Thyroid gland (tissue), 4 donors: ENCODE measurements around the gene SHQ1. TPM values are rescaled to one million over a fixed set of nuclear protein-coding genes. Genes with fewer than 3 reads are reported as not detected.

ENCODE experiments used
- DNase-seq, 2 donors: peaks; one replicate each; pipeline ENCODE4 v3.0.0-alpha.2; 2019
- H3K27ac ChIP-seq, 3 donors: fragments of 200-600 bp; sonication (generic); 1 replicate in 2 of 3; 2 replicates in 1 of 3; pipeline ENCODE4 v1.5.1; 2016 to 2019; ENCODE audit warnings: mild to moderate bottlenecking in 1 of 3, moderate library complexity in 1 of 3
- H3K27me3 ChIP-seq: fragments of 200-600 bp; sonication (generic); one replicate; pipeline ENCODE4 v1.5.1; 2019
- H3K36me3 ChIP-seq, 2 donors: fragments of 200-600 bp; sonication (generic); one replicate each; pipeline ENCODE4 v1.5.1; 2016 to 2019
- H3K4me1 ChIP-seq, 2 donors: fragments of 200-600 bp; sonication (generic); one replicate each; pipeline ENCODE4 v1.5.1; 2017 to 2019
- H3K4me3 ChIP-seq, 3 donors: fragments of 200-600 bp; sonication (generic); replicated peaks in 1 of 3; 1 replicate in 2 of 3; 2 replicates in 1 of 3; pipeline ENCODE4 v1.5.1; 2016; ENCODE audit warnings: mild to moderate bottlenecking in 1 of 3
- H3K9me3 ChIP-seq: fragments of 200-600 bp; sonication (generic); one replicate; pipeline ENCODE4 v1.5.1; 2017
- CTCF ChIP-seq, 6 experiments: fragments of 200-600 bp in 3 of 6; fragments of 450-650 bp in 3 of 6; sonication (generic) in 3 of 6; IDR thresholded peaks; one replicate each; pipeline ENCODE4 v1.5.1; 2016 to 2019; ENCODE audit warnings: antibody characterized with exemption in 6 of 6, mild to moderate bottlenecking in 2 of 6, inconsistent platforms in 1 of 6, moderate library complexity in 1 of 6
- POLR2A ChIP-seq, 2 donors: fragments of 450-650 bp; IDR thresholded peaks; one replicate each; pipeline ENCODE4 v1.6.1; 2017; ENCODE audit warnings: antibody characterized with exemption in 2 of 2, mild to moderate bottlenecking in 2 of 2, moderate library complexity in 1 of 2
- WGBS, 2 donors: methylation state at CpG; one replicate each; pipeline ENCODE4 v1.1.5; 2017; 5-methylcytosine and 5-hydroxymethylcytosine counted together
- intact Hi-C: fragments of 100-400 bp; cut with DNase I; formaldehyde crosslinking; loops from one replicate; pipeline ENCODE4 v1.15.1; 2023
- total RNA-seq, 4 donors: library from RNA; depleted of rRNA; stranded (reverse); fragments of >200 nt; gene quantifications; one replicate each; pipeline ENCODE4 v1.2.3, GENCODE V29; 2016

SHQ1 gene
- total RNA-seq, 4 donors from 2014 or later = 17.7 to 33.7 (median 26.3) TPM

- Histone ChIP-seq H3K9me3 (no peaks in the 10 kb centered on the region), H3K36me3 (no peaks in the 10 kb centered on the region), H3K4me3 (no peak overlapping the region), H3K4me1 (no peaks in the 10 kb centered on the region), H3K27me3 (no peaks in the 10 kb centered on the region), H3K27ac (no peak overlapping the region)
- intact Hi-C loops = no loop called here
- 96 to 100% methylated on average over 2 of the region's 2 CpGs for whole genome bisulfite sequencing, 2 donors
- no peak for DNase-seq
- TF ChIP-seq CTCF (IDR thresholded peaks at IDR 0.05) = no peak
- TF ChIP-seq POLR2A (IDR thresholded peaks at IDR 0.05) = no peak
These were observed 93.7 kb downstream of the SHQ1 start for GRCh38 chr3:72754582-72754981.

DNA sequence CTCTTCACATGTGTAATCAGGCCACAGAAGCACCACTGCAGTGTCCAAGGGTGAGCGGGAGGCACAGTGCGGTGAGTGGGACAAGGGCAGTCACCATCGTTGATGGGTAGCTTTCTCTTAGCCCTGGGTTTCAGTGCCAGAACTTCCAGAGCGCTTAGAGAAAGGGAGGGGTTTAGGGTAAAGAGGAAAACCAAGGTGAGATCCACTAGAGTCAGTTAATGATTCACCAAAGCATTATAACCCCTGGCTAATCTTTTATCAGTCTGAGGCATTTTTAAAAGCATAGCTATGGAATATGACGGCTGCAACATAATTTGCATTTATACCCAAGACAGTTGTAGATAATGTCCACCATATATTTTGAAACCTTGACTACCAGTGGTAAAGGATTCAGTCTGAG, 94.8 kb downstream of the SHQ1 start:
- intact Hi-C loops = no loop called here
- no peak overlapping the region for H3K4me3 ChIP-seq
- H3K36me3 ChIP-seq = no peaks in the 10 kb centered on the region
- H3K4me1 ChIP-seq = no peaks in the 10 kb centered on the region
- DNase-seq = no peak
- 87 to 92% methylated on average over 5 of the region's 5 CpGs for WGBS, 2 donors
- H3K27ac ChIP-seq = no peak overlapping the region
- H3K9me3 ChIP-seq = no peaks in the 10 kb centered on the region
- TF ChIP-seq CTCF (IDR thresholded peaks at IDR 0.05) = no peak
- no peaks in the 10 kb centered on the region for H3K27me3 ChIP-seq

DNA sequence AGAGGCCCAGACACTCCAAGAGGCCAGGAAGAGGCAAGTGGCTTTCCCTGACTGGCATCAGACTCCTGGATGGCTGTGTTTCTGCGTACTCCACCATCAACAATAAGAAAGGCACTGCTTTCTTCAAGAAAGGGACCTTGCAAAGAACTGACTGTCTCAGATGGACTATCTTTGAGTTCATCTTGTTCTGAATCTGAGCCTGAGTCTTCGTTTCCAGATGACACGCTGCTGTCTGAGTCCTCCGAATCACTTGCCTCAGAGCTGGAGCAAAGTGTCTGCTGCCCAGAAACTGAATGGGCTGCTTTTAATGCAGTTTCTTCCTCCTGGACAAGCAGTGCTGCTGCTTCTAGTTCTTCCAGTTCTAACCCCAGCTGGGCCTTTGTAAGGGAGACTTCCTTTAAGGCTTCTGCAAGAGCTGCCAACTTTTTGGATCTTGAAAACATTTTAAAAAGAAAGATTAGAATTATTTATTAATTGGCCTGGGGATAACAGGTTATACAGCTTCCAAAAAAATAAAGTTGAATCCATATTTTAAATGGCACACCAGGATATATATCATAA, 97.8 kb downstream of the SHQ1 start:
- Histone ChIP-seq H3K4me3 (no peak overlapping the region), H3K27ac (no peak overlapping the region), H3K36me3 (no peaks in the 10 kb centered on the region), H3K27me3 (no peaks in the 10 kb centered on the region), H3K4me1 (peaks cover 6 to 8% of the 10 kb centered on the region in 2 donors), H3K9me3 (no peaks in the 10 kb centered on the region)
- DNase-seq = no peak
- intact Hi-C loops = no loop called here
- TF ChIP-seq CTCF (IDR thresholded peaks at IDR 0.05) (no peak), POLR2A (IDR thresholded peaks at IDR 0.05) (no peak)
- 89 to 93% methylated on average over 4 of the region's 4 CpGs for WGBS, 2 donors

DNA sequence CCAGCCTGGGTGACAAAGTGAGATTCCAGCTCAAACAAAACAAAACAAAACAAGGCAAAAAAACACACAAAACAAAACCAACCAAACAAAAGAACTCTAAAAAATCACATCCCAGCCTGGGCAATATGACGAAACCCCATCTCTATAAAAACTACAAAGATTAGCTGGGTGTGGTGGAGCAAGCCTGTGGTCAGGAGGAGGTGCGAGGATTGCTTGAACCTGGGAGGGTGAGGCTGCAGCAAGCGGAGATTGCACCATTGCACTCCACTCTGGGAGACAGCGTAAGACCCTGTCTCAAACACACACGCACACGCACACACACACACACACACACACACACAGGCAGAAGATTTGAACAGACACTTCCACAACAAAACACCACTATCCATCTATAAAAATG, 99.6 kb downstream of the SHQ1 start:
- Histone ChIP-seq H3K27me3 (no peaks in the 10 kb centered on the region), H3K36me3 (no peaks in the 10 kb centered on the region), H3K4me3 (no peak overlapping the region), H3K9me3 (no peaks in the 10 kb centered on the region), H3K4me1 (peaks cover 6 to 8% of the 10 kb centered on the region in 2 donors), H3K27ac (no peak overlapping the region)
- WGBS, 2 donors = 81 to 88% methylated on average over 6 of the region's 6 CpGs
- intact Hi-C loops = no loop called here
- no peak for DNase-seq
- no peak for TF ChIP-seq POLR2A (IDR thresholded peaks at IDR 0.05)
- TF ChIP-seq CTCF (IDR thresholded peaks at IDR 0.05) = no peak

- TF ChIP-seq CTCF (IDR thresholded peaks at IDR 0.05) (no peak), POLR2A (IDR thresholded peaks at IDR 0.05) (no peak)
- H3K9me3 ChIP-seq = no peaks in the 10 kb centered on the region
- no peak overlapping the region for H3K4me3 ChIP-seq
- no peak for DNase-seq
- peaks cover 6 to 8% of the 10 kb centered on the region in 2 donors for H3K4me1 ChIP-seq
- H3K27me3 ChIP-seq = no peaks in the 10 kb centered on the region
- H3K27ac ChIP-seq = no peak overlapping the region
- no peaks in the 10 kb centered on the region for H3K36me3 ChIP-seq
- 38 to 41% methylated on average over 11 of the region's 11 CpGs for WGBS, 2 donors
- intact Hi-C loops = no loop called here
These were observed 101.5 kb downstream of the SHQ1 start for GRCh38 chr3:72746430-72747411.
